DOHH2 (cell line): ENCODE measurements around the gene PEX5L.

Source experiments
- H3F3A ChIP-seq: fragments of 200-600 bp; sonication (generic), shearing (Covaris generic); 2 replicates; pipeline ENCODE4 v1.6.0; 2016; ENCODE audit warnings: antibody characterized with exemption, mild to moderate bottlenecking; ENCODE audit not compliant: control insufficient read depth, insufficient read depth
- H3K27ac ChIP-seq: fragments of 200-600 bp; sonication (generic); 2 replicates; pipeline ENCODE4 v1.5.1; 2014; ENCODE audit warnings: low read depth, mild to moderate bottlenecking, low read length, moderate library complexity
- H3K27me3 ChIP-seq: fragments of 200-600 bp; sonication (generic); 2 replicates; pipeline ENCODE4 v1.6.1; 2014; ENCODE audit warnings: mild to moderate bottlenecking, low read length, mixed read lengths; ENCODE audit not compliant: control insufficient read depth
- H3K36me3 ChIP-seq: fragments of 200-600 bp; sonication (generic); 2 replicates; pipeline ENCODE4 v1.6.1; 2014; ENCODE audit warnings: mild to moderate bottlenecking, low read length, moderate library complexity, mixed read lengths; ENCODE audit not compliant: control insufficient read depth
- H3K4me1 ChIP-seq: fragments of 200-600 bp; sonication (generic); 2 replicates; pipeline ENCODE4 v1.6.1; 2014; ENCODE audit warnings: mild to moderate bottlenecking, low read length, mixed read lengths; ENCODE audit not compliant: control insufficient read depth
- H3K4me2 ChIP-seq: fragments of 200-600 bp; sonication (generic); 2 replicates; pipeline ENCODE4 v1.6.0; 2014; ENCODE audit warnings: mild to moderate bottlenecking, low read length, moderate library complexity
- H3K4me3 ChIP-seq: fragments of 200-600 bp; sonication (generic); 2 replicates; pipeline ENCODE4 v1.5.1; 2014; ENCODE audit warnings: mild to moderate bottlenecking, low read length, mixed read lengths
- H3K79me2 ChIP-seq: fragments of 200-600 bp; sonication (generic); 2 replicates; pipeline ENCODE4 v1.6.1; 2014; ENCODE audit warnings: mild to moderate bottlenecking, low read length, mixed read lengths; ENCODE audit not compliant: control insufficient read depth
- H3K9me2 ChIP-seq: fragments of 200-600 bp; sonication (generic); replicated peaks from 2 replicates; pipeline ENCODE4 v1.6.1; 2014; ENCODE audit warnings: mild to moderate bottlenecking, low read length, mixed read lengths; ENCODE audit not compliant: control insufficient read depth
- H3K9me3 ChIP-seq: fragments of 200-600 bp; sonication (generic); 2 replicates; pipeline ENCODE4 v1.6.1; 2014; ENCODE audit warnings: antibody characterized with exemption, low read length, mixed read lengths; ENCODE audit not compliant: control insufficient read depth, insufficient read depth
- H4K20me1 ChIP-seq: fragments of 200-600 bp; sonication (generic); 2 replicates; pipeline ENCODE4 v1.6.0; 2014; ENCODE audit warnings: low read depth, mild to moderate bottlenecking, antibody characterized with exemption, low read length, moderate library complexity; ENCODE audit not compliant: control insufficient read depth, insufficient read depth
- CTCF ChIP-seq: fragments of 200-600 bp; sonication (generic); IDR thresholded peaks from one replicate; pipeline ENCODE4 v1.5.1; 2014; ENCODE audit warnings: antibody characterized with exemption, mild to moderate bottlenecking, low read depth, low read length; ENCODE audit not compliant: poor library complexity, severe bottlenecking
- EZH2phosphoT487 ChIP-seq: fragments of 200-600 bp; sonication (generic); IDR thresholded peaks from 2 replicates; pipeline ENCODE4 v1.6.1; 2017; ENCODE audit warnings: borderline replicate concordance, mild to moderate bottlenecking, antibody characterized with exemption, low read length, moderate library complexity, mixed read lengths

PEX5L gene

DNA sequence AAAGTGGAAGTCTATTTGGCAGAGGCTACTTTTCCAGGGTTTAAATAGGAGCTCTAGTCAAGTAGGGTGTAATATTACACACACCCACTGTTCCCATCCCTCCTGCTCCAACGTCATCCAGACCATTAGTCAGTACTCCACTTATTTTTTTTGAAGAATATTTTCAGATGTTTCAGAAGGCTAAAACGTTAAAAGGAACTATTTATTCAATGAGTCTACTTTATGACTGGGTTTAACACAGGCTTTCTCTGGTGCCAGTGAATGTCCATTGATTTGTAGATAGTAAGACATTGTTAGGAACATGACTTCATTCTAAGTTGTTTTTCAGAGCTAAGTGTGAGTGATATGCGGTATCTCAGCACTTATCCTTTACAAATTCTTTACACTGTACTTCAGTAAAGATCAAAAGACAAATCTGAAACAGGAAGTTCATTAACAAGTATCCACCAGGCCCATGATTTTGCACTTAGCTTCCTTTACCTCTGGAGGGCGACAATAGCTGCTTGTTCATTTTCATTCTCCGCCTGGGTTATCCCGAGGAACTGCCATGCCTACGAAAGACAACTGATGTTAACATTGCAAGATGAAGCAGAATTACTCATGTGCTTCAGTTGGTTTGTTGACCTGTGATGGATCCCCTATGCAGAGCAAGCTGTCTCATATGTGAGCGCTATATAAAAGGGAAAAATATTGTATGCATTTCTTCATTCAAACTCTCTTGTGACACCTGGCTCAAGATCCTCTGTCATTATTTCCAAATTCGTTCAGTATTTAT lies 225.2 kb downstream of the PEX5L start:
- Histone ChIP-seq H3K4me1 (peaks cover 8% of the 10 kb centered on the region), H3K27ac (no peak overlapping the region), H3K4me3 (no peak overlapping the region), H3K79me2 (no peaks in the 10 kb centered on the region), H4K20me1 (no peaks in the 10 kb centered on the region), H3K9me3 (no peaks in the 10 kb centered on the region), H3K4me2 (peak overlapping the region; percentile 39), H3K27me3 (no peaks in the 10 kb centered on the region), H3K36me3 (no peaks in the 10 kb centered on the region), H3F3A (peaks cover 3% of the 10 kb centered on the region; the same call in 1 of the 2 replicates), H3K9me2 (no peaks in the 10 kb centered on the region)
- TF ChIP-seq CTCF (peak; percentile 94), EZH2phosphoT487 (no peak; the same call in 1 of the 2 replicates)

DNA sequence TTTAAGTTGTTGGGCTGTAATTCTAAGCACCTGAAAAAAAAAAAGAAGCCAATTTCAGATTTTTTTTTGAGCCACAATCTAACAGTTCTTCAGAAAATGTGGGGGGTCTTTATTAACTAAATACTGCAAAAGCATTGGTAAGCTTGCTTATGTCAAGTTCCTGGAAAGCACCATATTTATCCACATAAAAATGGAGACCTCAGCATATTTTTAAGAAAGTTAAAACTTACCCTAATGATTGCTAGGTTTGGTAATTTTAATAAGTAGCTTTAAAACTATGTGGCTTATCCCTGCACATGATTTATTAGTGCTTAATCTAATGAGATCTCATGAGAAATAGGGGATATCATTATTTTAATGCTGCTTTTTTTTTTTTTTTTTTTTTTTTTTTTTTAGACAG lies 227.1 kb downstream of the PEX5L start:
- Histone ChIP-seq H3K36me3 (no peaks in the 10 kb centered on the region), H3K4me3 (no peak overlapping the region), H3K4me1 (peaks cover 8% of the 10 kb centered on the region), H3F3A (peaks cover 3% of the 10 kb centered on the region; the same call in 1 of the 2 replicates), H4K20me1 (no peaks in the 10 kb centered on the region), H3K4me2 (no peak overlapping the region), H3K27ac (no peak overlapping the region), H3K79me2 (no peaks in the 10 kb centered on the region), H3K9me2 (no peaks in the 10 kb centered on the region), H3K9me3 (no peaks in the 10 kb centered on the region), H3K27me3 (no peaks in the 10 kb centered on the region)
- TF ChIP-seq EZH2phosphoT487 (no peak), CTCF (no peak)

GRCh38 chr3:179807588-179807987 lies 229.1 kb downstream of the PEX5L start:
- Histone ChIP-seq H4K20me1 (no peaks in the 10 kb centered on the region), H3K9me2 (no peaks in the 10 kb centered on the region), H3F3A (peaks cover 3% of the 10 kb centered on the region; the same call in 1 of the 2 replicates), H3K4me1 (peaks cover 8% of the 10 kb centered on the region), H3K9me3 (no peaks in the 10 kb centered on the region), H3K4me3 (no peak overlapping the region), H3K27ac (no peak overlapping the region), H3K27me3 (peaks cover 7% of the 10 kb centered on the region), H3K4me2 (no peak overlapping the region), H3K36me3 (no peaks in the 10 kb centered on the region), H3K79me2 (no peaks in the 10 kb centered on the region)
- no peak for TF ChIP-seq EZH2phosphoT487
- no peak for TF ChIP-seq CTCF
